HEK293 (cell line): ENCODE measurements around the gene SPTAN1.
A peak's percentile ranks its signal among the peaks of the same experiment; 100 is the strongest.

Experiments
- CTCF ChIA-PET: fragments of 350-600 bp; formaldehyde crosslinking; extraction: SDS; loops from one replicate; lab custom pipeline; 2021; ENCODE audit warnings: antibody characterized with exemption; lab: Yijun Ruan, JAX
- POLR2A ChIA-PET: fragments of 300-600 bp; formaldehyde crosslinking; extraction: SDS; loops from one replicate; lab custom pipeline; 2020; ENCODE audit warnings: antibody characterized with exemption, inconsistent platforms; lab: Yijun Ruan, JAX
- H3K27ac ChIP-seq: fragments of 200-500 bp; sonication (Bioruptor generic); 2 replicates; pipeline ENCODE4 v1.5.1; 2014; ENCODE audit warnings: low read depth, low read length, control low read depth, inconsistent platforms; ENCODE audit errors: extremely low read depth
- H3K36me3 ChIP-seq, 2 experiments: fragments of 200-500 bp in 1 of 2; sonication (Bioruptor generic) in 1 of 2; 1 replicate in 1 of 2; 2 replicates in 1 of 2; pipeline ENCODE4 v1.5.1; 2014 to 2017; ENCODE audit warnings: inconsistent platforms in 2 of 2, low read length in 2 of 2; ENCODE audit not compliant: control insufficient read depth in 2 of 2, insufficient read depth in 1 of 2
- H3K4me1 ChIP-seq: fragments of 200-500 bp; sonication (Bioruptor generic); 2 replicates; pipeline ENCODE4 v1.5.1; 2014; ENCODE audit warnings: mild to moderate bottlenecking, low read length, inconsistent platforms; ENCODE audit not compliant: control insufficient read depth, insufficient read depth
- H3K4me3 ChIP-seq: 2 replicates; pipeline ENCODE4 v1.5.1; 2011; ENCODE audit warnings: low read depth, mild to moderate bottlenecking, control low read depth, low read length, moderate library complexity
- H3K9me3 ChIP-seq: fragments of 200-500 bp; sonication (Bioruptor generic); 2 replicates; pipeline ENCODE4 v1.5.1; 2014; ENCODE audit warnings: low read depth, low read length, inconsistent platforms; ENCODE audit not compliant: control insufficient read depth, insufficient read depth
- ATF2 ChIP-seq: fragments of 450-650 bp; formaldehyde crosslinking; IDR thresholded peaks from 2 replicates; pipeline ENCODE4 v1.5.1; 2016; ENCODE audit warnings: missing biosample characterization, missing genetic modification characterization, low read depth
- GLIS2 ChIP-seq: fragments of 450-650 bp; formaldehyde crosslinking; IDR thresholded peaks from 2 replicates; pipeline ENCODE4 v1.5.1; 2016; ENCODE audit warnings: missing biosample characterization, missing genetic modification characterization
- HOXA7 ChIP-seq: sonication (generic); formaldehyde crosslinking; IDR thresholded peaks from 2 replicates; pipeline ENCODE4 v1.8.1; 2022; ENCODE audit warnings: missing genetic modification reagents, borderline replicate concordance
- HOXD13 ChIP-seq: sonication (generic); formaldehyde crosslinking; IDR thresholded peaks from 2 replicates; pipeline ENCODE4 v1.8.0; 2022; ENCODE audit warnings: missing genetic modification reagents, borderline replicate concordance
- IKZF3 ChIP-seq: fragments of 450-650 bp; IDR thresholded peaks from 2 replicates; pipeline ENCODE4 v1.5.0; 2018; ENCODE audit warnings: missing biosample characterization, mild to moderate bottlenecking, missing genetic modification characterization, moderate library complexity
- INSM2 ChIP-seq: fragments of 450-650 bp; formaldehyde crosslinking; IDR thresholded peaks from 2 replicates; pipeline ENCODE4 v1.5.1; 2016; ENCODE audit warnings: missing biosample characterization, missing genetic modification characterization
- MZF1 ChIP-seq: fragments of 450-650 bp; formaldehyde crosslinking; IDR thresholded peaks from 2 replicates; pipeline ENCODE4 v1.5.1; 2017; ENCODE audit warnings: missing biosample characterization, missing genetic modification characterization, borderline replicate concordance
- ZBTB20 ChIP-seq: fragments of 450-650 bp; formaldehyde crosslinking; IDR thresholded peaks from 2 replicates; pipeline ENCODE4 v1.5.1; 2016; ENCODE audit warnings: missing biosample characterization, missing genetic modification characterization
- ZBTB6 ChIP-seq: fragments of 450-650 bp; formaldehyde crosslinking; IDR thresholded peaks from 2 replicates; pipeline ENCODE4 v1.5.1; 2017; ENCODE audit warnings: missing biosample characterization, missing genetic modification characterization
- ZBTB7A ChIP-seq: fragments of 450-650 bp; formaldehyde crosslinking; IDR thresholded peaks from 2 replicates; pipeline ENCODE4 v1.5.1; 2016; ENCODE audit warnings: low read depth, missing biosample characterization, missing genetic modification characterization
- ZFP37 ChIP-seq: fragments of 450-650 bp; formaldehyde crosslinking; IDR thresholded peaks from 2 replicates; pipeline ENCODE4 v1.5.1; 2016; ENCODE audit warnings: missing biosample characterization, missing genetic modification characterization
- ZNF132 ChIP-seq: fragments of 450-650 bp; formaldehyde crosslinking; IDR thresholded peaks from 2 replicates; pipeline ENCODE4 v1.5.1; 2017; ENCODE audit warnings: missing biosample characterization, missing genetic modification characterization, borderline replicate concordance
- ZNF202 ChIP-seq: fragments of 450-650 bp; formaldehyde crosslinking; IDR thresholded peaks from 2 replicates; pipeline ENCODE4 v1.5.1; 2016; ENCODE audit warnings: missing biosample characterization, missing genetic modification characterization, borderline replicate concordance
- ZNF221 ChIP-seq: fragments of 450-650 bp; formaldehyde crosslinking; IDR thresholded peaks from 2 replicates; pipeline ENCODE4 v1.5.1; 2017; ENCODE audit warnings: missing biosample characterization, missing genetic modification characterization, borderline replicate concordance
- ZNF248 ChIP-seq: fragments of 450-650 bp; formaldehyde crosslinking; IDR thresholded peaks from 2 replicates; pipeline ENCODE4 v1.5.1; 2017; ENCODE audit warnings: missing biosample characterization, missing genetic modification characterization
- ZNF335 ChIP-seq: fragments of 450-650 bp; formaldehyde crosslinking; conservative IDR thresholded peaks from 2 replicates; pipeline ENCODE4 v1.5.1; 2016; ENCODE audit warnings: missing biosample characterization, missing genetic modification characterization
- ZNF391 ChIP-seq: fragments of 450-650 bp; formaldehyde crosslinking; IDR thresholded peaks from 2 replicates; pipeline ENCODE4 v1.5.1; 2016; ENCODE audit warnings: low read depth, missing biosample characterization, missing genetic modification characterization, borderline replicate concordance
- ZNF416 ChIP-seq: fragments of 450-650 bp; formaldehyde crosslinking; IDR thresholded peaks from 2 replicates; pipeline ENCODE4 v1.5.1; 2016; ENCODE audit warnings: missing biosample characterization, missing genetic modification characterization
- ZNF501 ChIP-seq: fragments of 450-650 bp; formaldehyde crosslinking; IDR thresholded peaks from 2 replicates; pipeline ENCODE4 v1.5.1; 2016; ENCODE audit warnings: missing biosample characterization, missing genetic modification characterization
- ZNF555 ChIP-seq: fragments of 450-650 bp; formaldehyde crosslinking; conservative IDR thresholded peaks from 2 replicates; pipeline ENCODE4 v1.5.1; 2017; ENCODE audit warnings: missing biosample characterization, mild to moderate bottlenecking, missing genetic modification characterization, inconsistent platforms
- ZNF558 ChIP-seq: fragments of 450-650 bp; formaldehyde crosslinking; IDR thresholded peaks from 2 replicates; pipeline ENCODE4 v1.5.1; 2016; ENCODE audit warnings: missing biosample characterization, missing genetic modification characterization
- ZNF580 ChIP-seq: fragments of 450-650 bp; formaldehyde crosslinking; IDR thresholded peaks from 2 replicates; pipeline ENCODE4 v1.5.1; 2016; ENCODE audit warnings: missing biosample characterization, missing genetic modification characterization
- ZNF596 ChIP-seq: fragments of 450-650 bp; IDR thresholded peaks from 2 replicates; pipeline ENCODE4 v1.5.0; 2018; ENCODE audit warnings: missing biosample characterization, mild to moderate bottlenecking, missing genetic modification characterization, moderate library complexity
- ZNF621 ChIP-seq: fragments of 450-650 bp; formaldehyde crosslinking; IDR thresholded peaks from 2 replicates; pipeline ENCODE4 v1.5.1; 2017; ENCODE audit warnings: missing biosample characterization, missing genetic modification characterization
- ZNF626 ChIP-seq: fragments of 450-650 bp; sonication (Bioruptor Pico); formaldehyde crosslinking; IDR thresholded peaks from 2 replicates; pipeline ENCODE4 v1.5.1; 2018; ENCODE audit warnings: missing biosample characterization, missing genetic modification characterization, inconsistent platforms
- ZNF660 ChIP-seq: fragments of 450-650 bp; IDR thresholded peaks from 2 replicates; pipeline ENCODE4 v1.5.1; 2018; ENCODE audit warnings: missing biosample characterization, mild to moderate bottlenecking, missing genetic modification characterization
- ZNF670 ChIP-seq: fragments of 450-650 bp; formaldehyde crosslinking; IDR thresholded peaks from 2 replicates; pipeline ENCODE4 v1.5.1; 2016; ENCODE audit warnings: missing biosample characterization, missing genetic modification characterization, low read depth
- ZNF837 ChIP-seq: fragments of 450-650 bp; formaldehyde crosslinking; IDR thresholded peaks from 2 replicates; pipeline ENCODE4 v1.5.1; 2016; ENCODE audit warnings: missing biosample characterization, missing genetic modification characterization
- ZSCAN16 ChIP-seq: fragments of 450-650 bp; formaldehyde crosslinking; IDR thresholded peaks from 2 replicates; pipeline ENCODE4 v1.5.1; 2016; ENCODE audit warnings: missing biosample characterization, missing genetic modification characterization
- ZSCAN5A ChIP-seq: fragments of 450-650 bp; formaldehyde crosslinking; IDR thresholded peaks from 2 replicates; pipeline ENCODE4 v1.5.1; 2016; ENCODE audit warnings: missing biosample characterization, missing genetic modification characterization

The SPTAN1 gene

GRCh38 chr9:128551657-128552152 is 682 bp upstream of the SPTAN1 start:
- CTCF ChIA-PET = interaction anchor here (0.5 to 2.5 kb wide), 6 partner anchors 10 to 459 kb away, joined by 3 to 12 read pairs (median 3); no protein-coding TSS in a partner anchor
- peak overlapping the region; percentile 77 for H3K4me3 ChIP-seq
- POLR2A ChIA-PET = interaction anchor here (0.8 to 3.0 kb wide), 24 partner anchors 7 to 359 kb away, joined by 3 to 20 read pairs (median 6); partner anchors contain the start of genes GLE1, ODF2 and URM1
- H3K36me3 ChIP-seq = no peaks in the 10 kb centered on the region
- H3K27ac ChIP-seq = peak overlapping the region; percentile 38; the same call in 1 of the 2 replicates
- TF ChIP-seq ZNF558 (tag by site-specific recombination) (no peak), INSM2 (tag by site-specific recombination) (0 out of 2 replicates have a peak, but pooled peaks have one; percentile 7), ZNF660 (tag by site-specific recombination) (peak; percentile 51; the same call in 1 of the 2 replicates), GLIS2 (no peak), ZNF391 (tag by site-specific recombination) (0 out of 2 replicates have a peak, but pooled peaks have one; percentile 22), ZNF580 (tag by site-specific recombination) (no peak), ZNF202 (no peak), ZNF335 (peak; percentile 62), ZBTB20 (peak; percentile 75), IKZF3 (tag by site-specific recombination) (peak; percentile 63), ZFP37 (tag by site-specific recombination) (no peak; the same call in 1 of the 2 replicates), ZNF596 (tag by site-specific recombination) (no peak), ZBTB6 (tag by site-specific recombination) (no peak), ATF2 (tag by site-specific recombination) (0 out of 2 replicates have a peak, but pooled peaks have one; percentile 6), ZNF621 (tag by site-specific recombination) (no peak), ZNF501 (0 out of 2 replicates have a peak, but pooled peaks have one; percentile 20)
- peaks cover 9% of the 10 kb centered on the region for H3K4me1 ChIP-seq
- no peaks in the 10 kb centered on the region for H3K9me3 ChIP-seq

- H3K9me3 ChIP-seq = no peaks in the 10 kb centered on the region
- peak overlapping the region; percentile 83 for H3K27ac ChIP-seq
- peaks cover 9% of the 10 kb centered on the region for H3K4me1 ChIP-seq
- ChIA-PET POLR2A (interaction anchor here (0.5 to 3.0 kb wide), 26 partner anchors 9 to 1982 kb away, joined by 3 to 20 read pairs (median 4); partner anchors contain the start of genes GLE1, ODF2 and URM1), CTCF (interaction anchor here (0.7 to 2.5 kb wide), 2 partner anchors 114 to 606 kb away, joined by 3 to 12 read pairs; no protein-coding TSS in a partner anchor)
- no peaks in the 10 kb centered on the region for H3K36me3 ChIP-seq
- peak overlapping the region; percentile 65 for H3K4me3 ChIP-seq
- TF ChIP-seq ZNF626 (tag by site-specific recombination) (no peak), HOXA7 (CRISPR knock-in tag) (no peak), ZNF416 (no peak), ZNF670 (tag by site-specific recombination) (no peak), HOXD13 (CRISPR knock-in tag) (no peak), ZSCAN16 (tag by site-specific recombination) (no peak), ZSCAN5A (tag by site-specific recombination) (no peak), MZF1 (tag by site-specific recombination) (no peak), ZNF248 (tag by site-specific recombination) (no peak), ZNF132 (tag by site-specific recombination) (no peak), ZNF555 (tag by site-specific recombination) (no peak), ZBTB7A (no peak), ZNF837 (tag by site-specific recombination) (no peak), ZNF221 (no peak)
These were observed 505 bp downstream of the SPTAN1 start for GRCh38 chr9:128552744-128553440.
